Activated T-cell treated with anti-CD3 and anti-CD28 coated beads for 48 hours (primary cell): Measurements from ENCODE around the gene ABCG8.

Experiments
- DNase-seq: peaks from one replicate; pipeline ENCODE4 v3.0.0-alpha.2; 2020; ENCODE audit warnings: low read depth

The ABCG8 gene

GRCh38 chr2:43924463-43924862, 85.7 kb downstream of the ABCG8 start:
- DNase-seq: no peak

DNA sequence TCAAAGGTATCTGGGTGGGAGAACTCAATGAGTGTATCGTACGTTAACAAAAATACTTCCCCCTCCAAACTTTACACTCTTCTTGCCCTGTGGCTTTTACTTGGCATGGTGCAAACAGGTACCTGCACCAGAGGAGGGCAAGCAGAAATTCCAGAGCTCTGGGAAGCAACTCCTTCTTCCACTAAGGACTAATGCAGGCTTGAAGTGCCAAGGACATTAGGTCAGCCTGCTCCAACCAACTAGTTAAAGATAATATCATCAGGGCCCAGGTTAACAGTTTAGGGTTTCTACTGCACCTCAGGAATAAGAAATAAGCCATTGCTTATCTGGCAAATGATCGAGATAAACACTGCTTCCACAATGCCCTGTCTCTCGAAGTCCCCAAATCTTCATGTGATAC, 86.7 kb downstream of the ABCG8 start:
- no peak for DNase-seq

DNA sequence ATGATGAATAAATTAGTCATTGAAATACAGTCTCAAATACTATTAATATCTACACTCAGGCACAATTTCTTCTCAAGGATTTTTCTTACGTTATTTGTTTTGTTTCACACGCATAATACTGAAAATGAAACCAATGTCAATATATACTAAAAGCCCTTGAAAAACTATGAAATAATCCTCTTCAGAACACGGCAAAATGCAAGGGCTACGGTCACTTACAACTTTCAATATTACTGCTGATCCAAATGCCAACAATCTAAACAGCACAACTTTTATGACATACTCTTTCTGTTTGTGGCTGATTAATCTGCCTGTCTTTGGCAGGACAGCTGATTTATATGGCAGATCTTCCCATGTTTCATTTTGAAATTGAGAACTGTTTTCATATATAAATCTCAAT, 88.7 kb downstream of the ABCG8 start:
- DNase-seq: no peak

DNA sequence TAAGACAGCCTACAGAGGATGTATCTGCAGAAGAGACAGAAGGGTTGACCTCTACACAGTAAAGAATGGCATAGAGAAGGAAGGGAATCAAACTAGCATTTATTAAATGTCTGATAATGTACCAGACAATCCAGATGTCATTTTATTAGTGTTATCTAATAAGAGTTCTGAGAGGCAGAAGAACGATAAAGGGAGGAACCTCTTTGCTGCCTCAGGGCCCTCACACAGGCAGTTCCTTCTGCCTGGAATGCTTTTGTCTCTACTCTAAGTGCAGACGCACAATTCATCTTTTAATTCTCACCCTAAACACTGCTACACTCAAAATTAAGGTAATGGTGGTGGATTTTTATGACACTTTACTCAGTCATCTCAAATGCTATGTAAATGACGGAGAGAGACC, 92.5 kb downstream of the ABCG8 start:
- no peak for DNase-seq
